Measurements from ENCODE around the gene TRIM46. TPM values are rescaled to one million over a fixed set of nuclear protein-coding genes. Genes with fewer than 3 reads are reported as not detected.
A peak's percentile ranks its signal among the peaks of the same experiment; 100 is the strongest.

Gene TRIM46
- polyA plus RNA-seq, 1 donor: 2.9 TPM

DNA sequence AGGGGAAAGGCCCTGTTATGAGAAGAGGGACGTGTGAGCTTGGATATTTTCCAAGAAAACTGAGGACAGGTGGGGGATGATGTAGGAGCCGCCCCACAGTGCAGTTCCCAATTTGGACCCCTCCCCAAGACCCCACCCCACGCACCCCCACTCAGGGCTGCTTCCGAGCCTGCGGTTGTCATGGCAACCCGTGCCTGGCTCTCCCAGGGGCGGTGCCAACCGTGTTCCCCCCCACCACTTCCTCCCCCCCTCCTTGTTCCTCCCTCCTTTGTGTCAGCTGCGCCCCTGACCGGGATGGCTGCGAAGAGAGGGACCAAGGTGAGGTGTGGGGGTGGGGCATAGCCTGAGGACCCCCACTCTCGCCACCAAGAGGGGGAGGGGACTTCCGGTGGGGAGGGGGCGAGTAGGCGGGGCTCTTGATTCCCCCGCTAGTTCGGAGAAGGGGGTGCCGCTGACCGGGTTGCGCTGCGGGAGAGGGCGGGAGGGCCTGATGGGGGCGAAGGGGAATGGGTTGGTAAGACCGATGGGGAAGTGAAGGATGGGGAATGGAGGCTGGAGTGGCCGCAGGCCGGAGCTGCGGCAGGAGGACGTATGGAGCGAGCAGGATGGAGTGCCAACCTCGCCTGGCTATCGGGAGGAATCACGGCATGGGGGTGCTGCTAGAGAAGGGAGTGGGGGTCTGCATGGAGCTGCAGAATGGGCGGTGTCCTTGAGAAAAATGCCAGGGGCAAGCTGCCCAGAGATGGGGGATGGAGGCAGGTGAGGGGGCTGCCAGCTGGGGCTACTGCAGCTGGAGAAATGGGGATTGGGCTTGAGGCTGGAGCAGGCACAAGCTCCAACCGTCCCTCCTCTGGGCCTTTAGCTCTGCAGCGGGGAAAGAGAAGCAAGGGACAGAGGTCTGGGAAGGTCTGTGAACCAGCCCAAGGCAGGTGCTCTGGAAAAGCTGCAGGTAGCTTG is 953 bp downstream of the TRIM46 start:
- peaks cover 23% of the 10 kb centered on the region for H3K27me3 ChIP-seq (ENCODE audit: control insufficient read depth, insufficient read depth, low read length)
- peak overlapping the region; percentile 11 for H3K4me3 ChIP-seq (ENCODE audit: low read length)
- no peak for DNase-seq
- peaks cover 18% of the 10 kb centered on the region for H3K4me1 ChIP-seq (ENCODE audit: control insufficient read depth, insufficient read depth, low read length)
- no peak overlapping the region for H3K27ac ChIP-seq (ENCODE audit: low read length)
- no peaks in the 10 kb centered on the region for H3K9me3 ChIP-seq (ENCODE audit: control insufficient read depth, low read depth, low read length)
- 20% methylated on average over 1 of the region's 35 CpGs for whole genome bisulfite sequencing (ENCODE audit: insufficient coverage, low lambda C conversion rate)
- H3K36me3 ChIP-seq (ENCODE audit: control insufficient read depth, insufficient read depth, low read length): peaks cover 10% of the 10 kb centered on the region

DNA sequence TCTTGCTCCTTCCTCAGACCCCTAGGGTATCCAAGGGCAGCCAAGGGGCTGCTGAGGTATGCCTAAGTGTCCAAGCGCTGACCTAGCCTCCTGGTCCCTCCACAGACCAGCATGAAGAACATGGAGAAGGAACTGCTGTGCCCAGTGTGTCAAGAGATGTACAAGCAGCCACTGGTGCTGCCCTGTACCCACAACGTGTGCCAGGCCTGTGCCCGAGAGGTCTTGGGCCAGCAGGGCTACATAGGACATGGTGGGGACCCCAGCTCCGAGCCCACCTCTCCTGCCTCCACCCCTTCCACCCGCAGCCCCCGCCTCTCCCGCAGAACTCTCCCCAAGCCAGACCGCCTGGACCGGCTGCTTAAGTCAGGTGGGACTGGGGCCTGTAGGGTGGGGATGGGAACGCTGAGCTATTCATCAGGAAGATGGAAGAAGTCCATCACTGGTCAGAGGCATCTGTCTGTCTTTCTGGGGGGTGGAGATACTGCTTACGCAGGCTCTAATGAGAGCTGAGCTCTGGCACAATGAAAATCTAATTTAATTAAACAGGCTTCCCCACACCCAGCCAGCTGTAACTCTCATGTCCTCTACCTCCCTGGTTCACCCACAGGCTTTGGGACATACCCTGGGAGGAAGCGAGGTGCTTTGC is 1.8 kb downstream of the TRIM46 start:
- WGBS (ENCODE audit: insufficient coverage, low lambda C conversion rate): no CpG with 5 or more reads among the region's 12 CpGs
- Histone ChIP-seq H3K4me1 (ENCODE audit: control insufficient read depth, insufficient read depth, low read length) (peaks cover 18% of the 10 kb centered on the region), H3K4me3 (ENCODE audit: low read length) (no peak overlapping the region), H3K27ac (ENCODE audit: low read length) (no peak overlapping the region), H3K27me3 (ENCODE audit: control insufficient read depth, insufficient read depth, low read length) (peaks cover 23% of the 10 kb centered on the region), H3K9me3 (ENCODE audit: control insufficient read depth, low read depth, low read length) (no peaks in the 10 kb centered on the region), H3K36me3 (ENCODE audit: control insufficient read depth, insufficient read depth, low read length) (peaks cover 2% of the 10 kb centered on the region)
- no peak for DNase-seq

DNA sequence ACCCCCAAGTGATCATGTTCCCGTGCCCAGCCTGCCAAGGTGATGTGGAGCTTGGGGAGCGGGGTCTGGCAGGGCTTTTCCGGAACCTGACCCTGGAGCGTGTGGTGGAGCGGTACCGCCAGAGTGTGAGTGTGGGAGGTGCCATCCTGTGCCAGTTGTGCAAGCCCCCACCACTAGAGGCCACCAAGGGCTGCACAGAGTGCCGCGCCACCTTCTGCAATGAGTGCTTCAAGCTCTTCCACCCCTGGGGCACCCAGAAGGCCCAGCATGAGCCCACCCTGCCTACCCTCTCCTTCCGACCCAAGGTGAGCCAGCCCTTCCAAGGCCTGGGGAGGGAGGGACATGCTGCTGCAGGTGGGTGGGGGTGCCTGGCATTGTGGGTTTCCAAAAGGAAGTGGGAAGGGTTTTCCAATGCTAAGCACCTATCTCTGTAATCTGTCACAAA is 2.3 kb downstream of the TRIM46 start:
- Histone ChIP-seq H3K36me3 (ENCODE audit: control insufficient read depth, insufficient read depth, low read length) (no peaks in the 10 kb centered on the region), H3K27ac (ENCODE audit: low read length) (no peak overlapping the region), H3K27me3 (ENCODE audit: control insufficient read depth, insufficient read depth, low read length) (peaks cover 23% of the 10 kb centered on the region), H3K4me3 (ENCODE audit: low read length) (no peak overlapping the region), H3K4me1 (ENCODE audit: control insufficient read depth, insufficient read depth, low read length) (peaks cover 18% of the 10 kb centered on the region), H3K9me3 (ENCODE audit: control insufficient read depth, low read depth, low read length) (no peaks in the 10 kb centered on the region)
- no peak for DNase-seq
- no CpG with 5 or more reads among the region's 9 CpGs for WGBS (ENCODE audit: insufficient coverage, low lambda C conversion rate)

DNA sequence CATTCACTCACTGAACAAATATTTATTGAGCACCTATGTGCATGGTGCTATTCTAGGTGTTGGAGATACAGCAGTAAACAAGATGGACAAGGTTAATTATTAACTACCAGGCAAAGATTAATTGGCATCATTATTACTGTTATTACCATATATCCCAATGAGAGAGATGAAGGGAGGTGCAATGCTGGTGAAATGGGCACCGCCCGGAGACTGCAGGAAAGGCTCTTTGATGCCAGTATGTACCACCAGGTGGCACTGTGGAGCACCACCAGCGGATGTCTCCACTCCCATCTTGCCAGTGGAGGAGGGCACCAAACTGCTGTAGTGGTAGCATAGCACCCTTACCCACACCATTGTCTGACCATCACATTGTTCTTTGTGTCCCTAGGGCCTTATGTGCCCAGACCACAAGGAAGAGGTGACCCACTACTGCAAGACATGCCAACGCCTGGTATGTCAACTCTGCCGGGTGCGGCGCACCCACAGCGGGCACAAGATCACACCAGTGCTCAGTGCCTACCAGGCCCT is 3.0 kb downstream of the TRIM46 start:
- Histone ChIP-seq H3K9me3 (ENCODE audit: control insufficient read depth, low read depth, low read length) (no peaks in the 10 kb centered on the region), H3K36me3 (ENCODE audit: control insufficient read depth, insufficient read depth, low read length) (no peaks in the 10 kb centered on the region), H3K27me3 (ENCODE audit: control insufficient read depth, insufficient read depth, low read length) (peaks cover 23% of the 10 kb centered on the region), H3K27ac (ENCODE audit: low read length) (no peak overlapping the region), H3K4me3 (ENCODE audit: low read length) (no peak overlapping the region), H3K4me1 (ENCODE audit: control insufficient read depth, insufficient read depth, low read length) (peaks cover 18% of the 10 kb centered on the region)
- peak in 1 of 2 donors; percentile 62 for DNase-seq
- no CpG with 5 or more reads among the region's 8 CpGs for WGBS (ENCODE audit: insufficient coverage, low lambda C conversion rate)

DNA sequence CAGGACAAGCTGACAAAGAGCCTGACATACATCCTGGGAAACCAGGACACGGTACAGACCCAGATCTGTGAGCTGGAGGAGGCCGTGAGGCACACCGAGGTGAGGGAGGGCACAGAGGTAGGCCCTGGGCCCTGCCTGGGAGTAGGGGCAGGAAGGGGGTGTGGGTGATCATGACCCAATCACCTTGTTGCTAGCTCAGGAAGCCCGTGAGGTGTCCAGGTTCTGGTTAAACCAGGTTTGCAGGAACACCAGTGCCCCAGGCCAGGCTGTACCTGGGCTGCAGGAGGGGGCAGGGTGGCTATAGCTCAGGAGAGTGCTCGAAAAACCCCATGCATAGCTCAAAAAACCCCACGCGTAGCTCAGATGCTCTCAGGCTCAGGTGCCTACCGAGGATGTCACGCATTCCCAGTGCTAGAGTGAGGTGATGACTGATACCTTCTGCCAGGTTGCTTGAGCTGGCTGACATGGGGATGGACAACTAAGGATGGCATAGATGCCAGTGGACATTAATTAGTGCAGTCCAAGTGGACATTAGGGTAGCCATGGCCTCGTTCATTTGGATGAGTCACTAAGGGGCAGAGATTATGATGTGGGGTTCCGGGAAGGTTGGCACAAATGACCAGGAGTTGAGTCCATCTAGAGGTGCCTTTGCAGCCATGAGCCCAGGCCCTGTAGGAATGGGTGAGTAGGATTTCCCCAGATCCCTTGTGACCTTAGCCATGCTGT is 3.7 kb downstream of the TRIM46 start:
- DNase-seq: no peak
- Histone ChIP-seq H3K4me1 (ENCODE audit: control insufficient read depth, insufficient read depth, low read length) (peaks cover 11% of the 10 kb centered on the region), H3K4me3 (ENCODE audit: low read length) (no peak overlapping the region), H3K27me3 (ENCODE audit: control insufficient read depth, insufficient read depth, low read length) (peaks cover 23% of the 10 kb centered on the region), H3K36me3 (ENCODE audit: control insufficient read depth, insufficient read depth, low read length) (no peaks in the 10 kb centered on the region), H3K27ac (ENCODE audit: low read length) (no peak overlapping the region), H3K9me3 (ENCODE audit: control insufficient read depth, low read depth, low read length) (no peaks in the 10 kb centered on the region)
- no CpG with 5 or more reads among the region's 11 CpGs for WGBS (ENCODE audit: insufficient coverage, low lambda C conversion rate)

DNA sequence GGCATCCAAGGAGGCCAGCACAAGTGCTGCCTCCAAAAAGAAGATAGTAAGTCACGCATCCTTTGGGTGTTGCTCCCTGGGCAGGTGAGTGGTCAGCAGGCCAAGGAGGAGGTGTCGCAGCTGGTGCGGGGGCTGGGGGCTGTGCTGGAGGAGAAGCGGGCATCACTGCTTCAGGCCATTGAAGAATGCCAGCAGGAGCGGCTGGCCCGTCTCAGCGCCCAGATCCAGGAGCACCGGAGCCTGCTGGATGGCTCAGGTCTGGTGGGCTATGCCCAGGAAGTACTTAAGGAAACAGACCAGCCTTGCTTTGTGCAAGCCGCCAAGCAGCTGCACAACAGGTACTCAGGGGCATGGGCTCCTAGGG is 4.3 kb downstream of the TRIM46 start:
- Histone ChIP-seq H3K4me1 (ENCODE audit: control insufficient read depth, insufficient read depth, low read length) (peaks cover 10% of the 10 kb centered on the region), H3K4me3 (ENCODE audit: low read length) (no peak overlapping the region), H3K36me3 (ENCODE audit: control insufficient read depth, insufficient read depth, low read length) (no peaks in the 10 kb centered on the region), H3K9me3 (ENCODE audit: control insufficient read depth, low read depth, low read length) (no peaks in the 10 kb centered on the region), H3K27ac (ENCODE audit: low read length) (no peak overlapping the region), H3K27me3 (ENCODE audit: control insufficient read depth, insufficient read depth, low read length) (peaks cover 23% of the 10 kb centered on the region)
- no CpG with 5 or more reads among the region's 9 CpGs for WGBS (ENCODE audit: insufficient coverage, low lambda C conversion rate)
- DNase-seq: peak in 1 of 2 donors; percentile 0

DNA sequence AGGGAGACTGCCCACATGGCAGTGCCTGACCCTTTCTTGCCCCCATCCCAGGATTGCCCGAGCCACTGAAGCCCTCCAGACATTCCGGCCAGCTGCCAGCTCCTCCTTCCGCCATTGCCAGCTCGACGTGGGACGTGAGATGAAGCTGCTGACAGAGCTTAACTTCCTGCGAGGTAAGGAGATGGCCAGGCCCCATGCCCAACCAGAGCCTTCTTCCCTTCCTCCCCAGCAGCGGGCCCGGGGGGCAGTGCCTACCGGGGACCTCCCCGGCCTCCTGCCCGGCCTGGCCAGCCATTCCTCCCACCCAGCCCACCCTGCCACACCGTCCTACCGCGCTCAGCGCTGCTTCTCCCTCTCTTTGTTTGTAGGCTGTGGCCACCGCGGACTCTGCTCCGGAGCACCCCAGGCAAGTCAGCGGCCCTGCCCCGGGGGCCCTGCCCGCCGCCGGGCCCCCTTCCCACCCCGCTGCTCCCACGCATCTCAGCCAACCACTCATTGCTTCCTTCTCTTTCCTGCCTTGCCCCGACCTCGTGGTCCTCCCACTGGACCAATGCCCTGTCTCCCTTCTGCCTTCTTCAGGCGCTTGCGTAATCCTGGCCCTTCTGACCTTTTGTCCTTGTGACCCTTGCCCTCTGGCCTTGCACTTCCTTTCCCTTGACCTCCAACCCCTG is 4.9 kb downstream of the TRIM46 start:
- WGBS (ENCODE audit: insufficient coverage, low lambda C conversion rate): no CpG with 5 or more reads among the region's 30 CpGs
- no peaks in the 10 kb centered on the region for H3K9me3 ChIP-seq (ENCODE audit: control insufficient read depth, low read depth, low read length)
- H3K36me3 ChIP-seq (ENCODE audit: control insufficient read depth, insufficient read depth, low read length): no peaks in the 10 kb centered on the region
- H3K4me1 ChIP-seq (ENCODE audit: control insufficient read depth, insufficient read depth, low read length): peaks cover 10% of the 10 kb centered on the region
- peak in 1 of 2 donors; percentile 9 for DNase-seq
- H3K4me3 ChIP-seq (ENCODE audit: low read length): no peak overlapping the region
- no peak overlapping the region for H3K27ac ChIP-seq (ENCODE audit: low read length)
- peaks cover 20% of the 10 kb centered on the region for H3K27me3 ChIP-seq (ENCODE audit: control insufficient read depth, insufficient read depth, low read length)

DNA sequence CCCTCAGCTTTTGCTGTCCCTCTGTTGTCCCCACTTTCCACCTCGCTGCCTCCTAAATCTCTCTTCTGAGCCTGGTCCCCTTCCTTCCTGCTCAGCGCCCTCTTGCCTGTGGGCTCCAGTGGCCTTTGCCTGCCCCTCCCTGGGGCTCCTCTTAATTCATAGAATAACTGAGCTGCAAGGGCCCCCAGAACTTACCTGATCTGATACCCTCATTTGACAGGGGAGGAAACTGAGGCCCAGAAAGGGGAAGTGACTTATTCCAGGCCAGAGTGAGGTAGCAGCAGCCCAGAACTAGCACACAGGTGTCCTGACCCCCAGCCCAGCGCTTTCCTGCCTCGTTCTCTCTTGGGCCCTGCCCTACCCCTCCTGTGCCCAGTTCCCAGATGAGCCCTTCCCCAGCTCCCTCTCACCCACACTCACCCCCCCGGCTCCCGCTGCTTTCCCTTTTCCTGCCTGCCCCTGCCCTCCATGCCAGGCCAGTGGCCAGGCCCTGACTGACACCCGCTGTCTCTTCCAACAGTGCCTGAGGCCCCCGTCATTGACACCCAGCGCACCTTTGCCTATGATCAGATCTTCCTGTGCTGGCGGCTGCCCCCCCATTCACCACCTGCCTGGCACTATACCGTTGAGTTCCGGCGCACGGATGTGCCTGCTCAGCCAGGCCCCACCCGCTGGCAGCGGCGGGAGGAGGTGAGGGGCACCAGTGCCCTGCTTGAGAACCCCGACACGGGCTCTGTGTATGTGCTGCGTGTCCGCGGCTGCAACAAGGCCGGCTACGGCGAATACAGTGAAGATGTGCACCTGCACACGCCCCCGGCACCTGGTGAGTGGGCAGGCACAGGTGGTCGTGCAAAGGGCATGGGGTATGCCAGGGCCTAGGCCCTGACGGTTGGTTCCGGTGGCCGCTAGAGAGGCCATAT is 5.7 kb downstream of the TRIM46 start:
- H3K4me1 ChIP-seq (ENCODE audit: control insufficient read depth, insufficient read depth, low read length): peaks cover 10% of the 10 kb centered on the region
- no CpG with 5 or more reads among the region's 31 CpGs for WGBS (ENCODE audit: insufficient coverage, low lambda C conversion rate)
- DNase-seq: peak in 1 of 2 donors; percentile 1

DNA sequence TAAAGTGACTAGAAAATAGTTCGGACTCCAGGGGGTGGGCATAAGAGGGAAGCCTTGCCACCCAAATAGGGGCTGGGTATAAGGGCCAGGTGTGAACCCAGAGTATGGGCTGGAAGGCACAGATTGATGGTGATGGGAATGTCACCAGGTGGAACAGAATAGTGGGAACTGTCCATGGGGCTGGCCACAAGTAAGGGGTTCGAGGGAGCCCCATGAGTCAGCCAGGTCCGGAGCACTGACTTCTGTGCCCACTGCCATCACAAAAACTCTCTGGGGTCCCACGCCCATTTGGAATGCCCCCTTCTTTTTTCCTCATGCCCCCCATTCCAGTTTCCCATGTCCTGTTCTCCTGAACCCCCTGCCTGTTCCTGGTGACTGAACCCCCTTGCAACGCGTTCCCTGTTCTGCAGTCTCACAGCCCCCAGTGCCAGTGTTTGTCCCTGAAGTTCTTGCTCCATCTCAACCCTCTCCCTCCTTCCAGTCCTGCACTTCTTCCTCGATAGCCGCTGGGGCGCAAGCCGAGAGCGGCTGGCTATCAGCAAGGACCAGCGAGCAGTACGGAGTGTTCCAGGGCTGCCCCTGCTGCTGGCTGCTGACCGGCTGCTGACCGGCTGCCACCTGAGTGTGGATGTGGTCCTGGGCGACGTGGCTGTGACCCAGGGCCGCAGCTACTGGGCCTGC is 7.9 kb downstream of the TRIM46 start:
- peaks cover 28% of the 10 kb centered on the region for H3K4me1 ChIP-seq (ENCODE audit: control insufficient read depth, insufficient read depth, low read length)
- H3K9me3 ChIP-seq (ENCODE audit: control insufficient read depth, low read depth, low read length): no peaks in the 10 kb centered on the region
- 100% methylated on average over 1 of the region's 18 CpGs for WGBS (ENCODE audit: insufficient coverage, low lambda C conversion rate)
- H3K4me3 ChIP-seq (ENCODE audit: low read length): no peak overlapping the region
- DNase-seq: no peak
- H3K27me3 ChIP-seq (ENCODE audit: control insufficient read depth, insufficient read depth, low read length): no peaks in the 10 kb centered on the region
- H3K27ac ChIP-seq (ENCODE audit: low read length): no peak overlapping the region
- no peaks in the 10 kb centered on the region for H3K36me3 ChIP-seq (ENCODE audit: control insufficient read depth, insufficient read depth, low read length)

More for the DNA sequence above, 5.7 kb downstream of the TRIM46 start:
- H3K9me3 ChIP-seq (ENCODE audit: control insufficient read depth, low read depth, low read length): no peaks in the 10 kb centered on the region
- no peaks in the 10 kb centered on the region for H3K36me3 ChIP-seq (ENCODE audit: control insufficient read depth, insufficient read depth, low read length)
- H3K27ac ChIP-seq (ENCODE audit: low read length): no peak overlapping the region
- H3K27me3 ChIP-seq (ENCODE audit: control insufficient read depth, insufficient read depth, low read length): peaks cover 12% of the 10 kb centered on the region
- no peak overlapping the region for H3K4me3 ChIP-seq (ENCODE audit: low read length)
